Activated T-helper 2 cell treated with anti-CD3 and anti-CD28 coated beads, Interferon-gamma antibody, Interleukin-2, Interleukin-4, amounts not matched to agents 10 μg/mL and 5 μg/mL and 100 μg/mL, durations not matched to agents 14 hours and 24 hours and 36 hours (primary cell): ENCODE data around the gene PALS2. TPM values are rescaled to one million over a fixed set of nuclear protein-coding genes. Genes with fewer than 3 reads are reported as not detected.

ENCODE experiments used
- DNase-seq: peaks from one replicate; pipeline ENCODE4 v3.0.0; 2021; ENCODE audit warnings: low spot score
- H3K27ac Mint-ChIP-seq: one replicate; pipeline ENCODE4 v1.8.0; 2021; ENCODE audit warnings: mixed read lengths
- H3K27me3 Mint-ChIP-seq: one replicate; pipeline ENCODE4 v1.8.0; 2021; ENCODE audit warnings: low read depth, mixed read lengths
- H3K36me3 Mint-ChIP-seq: one replicate; pipeline ENCODE4 v1.8.0; 2021; ENCODE audit warnings: low read depth, mixed read lengths
- H3K4me1 Mint-ChIP-seq: one replicate; pipeline ENCODE4 v1.8.0; 2021; ENCODE audit warnings: low read depth, mixed read lengths
- H3K4me3 Mint-ChIP-seq: one replicate; pipeline ENCODE4 v1.8.0; 2021; ENCODE audit warnings: low read depth, mild to moderate bottlenecking, moderate library complexity, mixed read lengths
- H3K9me3 Mint-ChIP-seq: one replicate; pipeline ENCODE4 v1.8.0; 2021; ENCODE audit warnings: mixed read lengths
- intact Hi-C: fragments of 100-400 bp; cut with micrococcal nuclease; formaldehyde crosslinking; loops from one replicate; pipeline ENCODE4 v1.15.1; 2023
- total RNA-seq: library from RNA; stranded (reverse); gene quantifications from 2 replicates; pipeline ENCODE4 v1.2.3, GENCODE V29; 2022

The PALS2 gene
- total RNA-seq, 1 donor from 2014 or later = 30.6 TPM

DNA sequence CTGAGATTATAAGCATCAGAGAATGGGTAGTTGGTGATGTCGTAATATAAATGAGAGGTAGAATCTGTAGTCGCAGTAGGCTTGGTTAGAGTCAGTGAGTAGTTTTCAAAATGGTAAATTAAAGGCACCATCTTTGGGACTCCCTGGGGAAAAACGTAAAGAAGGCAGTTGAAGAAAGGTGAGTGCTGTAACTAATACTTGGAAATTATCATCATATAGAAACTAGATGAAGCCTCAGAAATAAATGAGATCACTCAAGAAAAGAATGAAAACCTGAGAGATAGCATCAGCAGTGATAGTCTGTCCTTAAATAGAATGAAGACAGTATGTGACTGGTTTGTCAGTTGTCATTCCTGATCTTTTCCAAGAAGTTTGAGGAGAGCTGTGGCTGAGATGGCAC lies 23.8 kb downstream of the PALS2 start:
- Mint-ChIP-seq H3K4me3 (no peak overlapping the region), H3K9me3 (peaks cover 3% of the 10 kb centered on the region), H3K4me1 (peaks cover 10% of the 10 kb centered on the region), H3K27me3 (no peaks in the 10 kb centered on the region), H3K36me3 (peaks cover 13% of the 10 kb centered on the region), H3K27ac (no peak overlapping the region)
- DNase-seq = no peak
- intact Hi-C loops = loop anchor here (1.0 to 10.0 kb wide), 3 partner anchors 10 to 308 kb away; no protein-coding TSS in a partner anchor

DNA sequence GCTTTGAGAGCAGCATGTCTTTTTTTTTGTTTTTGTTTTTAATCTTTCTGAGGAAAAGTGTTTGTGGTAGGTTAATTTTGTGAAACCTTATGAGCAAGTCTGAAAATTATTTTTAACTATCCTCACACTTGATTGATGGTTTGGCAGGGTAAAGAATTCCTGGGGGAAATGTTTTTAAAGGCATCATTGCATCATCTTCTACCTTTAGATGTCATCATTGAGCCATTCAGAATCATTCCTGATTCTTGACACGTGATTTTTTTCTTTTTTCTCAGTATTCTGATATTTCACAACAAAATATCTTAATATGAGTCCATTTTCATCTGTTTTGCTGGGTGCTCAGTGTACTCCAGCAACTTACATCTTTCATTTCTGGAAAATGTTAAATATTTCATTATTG lies 28.3 kb downstream of the PALS2 start:
- Mint-ChIP-seq H3K9me3 (peaks cover 17% of the 10 kb centered on the region), H3K36me3 (peaks cover 25% of the 10 kb centered on the region), H3K27ac (no peak overlapping the region), H3K27me3 (no peaks in the 10 kb centered on the region), H3K4me3 (no peak overlapping the region), H3K4me1 (peaks cover 4% of the 10 kb centered on the region)
- intact Hi-C loops = no loop called here
- no peak for DNase-seq

GRCh38 chr7:24602860-24603456 lies 29.7 kb downstream of the PALS2 start:
- intact Hi-C loops = no loop called here
- Mint-ChIP-seq H3K27me3 (no peaks in the 10 kb centered on the region), H3K27ac (no peak overlapping the region), H3K4me1 (peaks cover 6% of the 10 kb centered on the region), H3K36me3 (peaks cover 25% of the 10 kb centered on the region), H3K9me3 (peaks cover 17% of the 10 kb centered on the region), H3K4me3 (no peak overlapping the region)
- no peak for DNase-seq

- no peak for DNase-seq
- no peaks in the 10 kb centered on the region for H3K27me3 Mint-ChIP-seq
- peaks cover 19% of the 10 kb centered on the region for H3K4me1 Mint-ChIP-seq
- H3K9me3 Mint-ChIP-seq = peaks cover 17% of the 10 kb centered on the region
- no peak overlapping the region for H3K27ac Mint-ChIP-seq
- intact Hi-C loops = no loop called here
- peaks cover 25% of the 10 kb centered on the region for H3K36me3 Mint-ChIP-seq
- H3K4me3 Mint-ChIP-seq = no peak overlapping the region
These were observed 31.4 kb downstream of the PALS2 start for GRCh38 chr7:24604630-24605029.

GRCh38 chr7:24608504-24608903 lies 35.3 kb downstream of the PALS2 start:
- no peak for DNase-seq
- Mint-ChIP-seq H3K27me3 (no peaks in the 10 kb centered on the region), H3K4me3 (no peak overlapping the region), H3K27ac (no peak overlapping the region), H3K4me1 (peaks cover 21% of the 10 kb centered on the region), H3K9me3 (peaks cover 4% of the 10 kb centered on the region), H3K36me3 (peaks cover 2% of the 10 kb centered on the region)
- intact Hi-C loops = no loop called here

- intact Hi-C loops = loop anchor here (1.0 kb wide), 1 partner anchor 12 kb away; no protein-coding TSS in a partner anchor
- Mint-ChIP-seq H3K4me3 (no peak overlapping the region), H3K27me3 (no peaks in the 10 kb centered on the region), H3K9me3 (peaks cover 8% of the 10 kb centered on the region), H3K4me1 (peaks cover 21% of the 10 kb centered on the region), H3K27ac (no peak overlapping the region), H3K36me3 (peaks cover 2% of the 10 kb centered on the region)
- no peak for DNase-seq
These were observed 35.8 kb downstream of the PALS2 start for GRCh38 chr7:24609059-24609458.

DNA sequence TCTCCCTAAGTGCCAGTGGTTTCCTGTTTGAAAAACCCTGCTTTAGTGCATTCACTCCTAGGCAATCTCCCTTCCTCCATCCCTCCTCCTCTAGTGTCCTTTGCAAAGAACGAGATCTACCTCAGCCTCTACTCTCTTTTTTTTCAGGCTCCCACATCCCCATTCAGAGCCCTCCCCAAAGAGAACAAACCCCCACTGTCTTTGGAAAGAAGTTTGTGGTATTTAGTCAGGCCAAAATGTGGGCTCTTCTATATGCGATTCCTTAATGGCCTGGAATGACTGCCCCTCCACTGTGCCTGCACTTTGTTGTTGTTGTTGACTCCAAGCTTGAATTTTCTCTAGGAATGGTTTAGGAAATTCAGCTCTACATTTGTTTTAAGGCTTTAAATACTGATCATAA lies 36.3 kb downstream of the PALS2 start:
- intact Hi-C loops = loop anchor here (1.0 kb wide), 1 partner anchor 12 kb away; no protein-coding TSS in a partner anchor
- Mint-ChIP-seq H3K36me3 (peaks cover 4% of the 10 kb centered on the region), H3K27ac (no peak overlapping the region), H3K9me3 (peaks cover 8% of the 10 kb centered on the region), H3K4me3 (no peak overlapping the region), H3K4me1 (peaks cover 21% of the 10 kb centered on the region), H3K27me3 (no peaks in the 10 kb centered on the region)
- DNase-seq = no peak

DNA sequence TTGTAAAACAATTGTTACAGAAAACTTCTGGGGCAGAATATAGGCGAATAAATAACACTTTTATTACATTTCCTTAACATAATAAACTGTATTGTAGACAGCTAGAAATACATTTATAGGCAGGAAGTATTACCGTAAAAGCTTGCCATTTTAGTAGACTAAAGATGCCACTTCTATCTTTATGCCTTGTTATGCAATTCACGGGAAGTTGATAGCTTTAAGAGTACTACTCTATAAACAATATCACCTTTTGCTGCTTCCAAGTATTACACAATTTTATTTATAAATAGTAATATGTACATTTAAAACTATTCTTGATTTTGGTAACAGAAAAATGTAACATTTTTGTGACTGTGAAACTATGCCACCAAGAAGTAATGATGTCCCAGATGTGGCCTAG lies 37.9 kb downstream of the PALS2 start:
- H3K36me3 Mint-ChIP-seq = peaks cover 14% of the 10 kb centered on the region

GRCh38 chr7:24617957-24618616 lies 44.8 kb downstream of the PALS2 start:
- H3K9me3 Mint-ChIP-seq = peaks cover 41% of the 10 kb centered on the region
- peaks cover 21% of the 10 kb centered on the region for H3K36me3 Mint-ChIP-seq
- H3K27ac Mint-ChIP-seq = no peak overlapping the region
- no peak overlapping the region for H3K4me3 Mint-ChIP-seq
- no peaks in the 10 kb centered on the region for H3K27me3 Mint-ChIP-seq
- intact Hi-C loops = no loop called here
- peaks cover 6% of the 10 kb centered on the region for H3K4me1 Mint-ChIP-seq
- DNase-seq = no peak

More for the DNA sequence above, 37.9 kb downstream of the PALS2 start:
- Mint-ChIP-seq H3K4me3 (no peak overlapping the region), H3K4me1 (peaks cover 21% of the 10 kb centered on the region), H3K9me3 (peaks cover 20% of the 10 kb centered on the region), H3K27me3 (no peaks in the 10 kb centered on the region), H3K27ac (no peak overlapping the region)
- intact Hi-C loops = no loop called here
- DNase-seq = no peak

GRCh38 chr7:24619978-24620377 lies 46.7 kb downstream of the PALS2 start:
- peaks cover 32% of the 10 kb centered on the region for H3K9me3 Mint-ChIP-seq
- no peak for DNase-seq
- H3K4me1 Mint-ChIP-seq = peaks cover 6% of the 10 kb centered on the region
- no peak overlapping the region for H3K4me3 Mint-ChIP-seq
- no peak overlapping the region for H3K27ac Mint-ChIP-seq
- H3K27me3 Mint-ChIP-seq = no peaks in the 10 kb centered on the region
- peaks cover 14% of the 10 kb centered on the region for H3K36me3 Mint-ChIP-seq
- intact Hi-C loops = no loop called here

GRCh38 chr7:24622646-24623182 lies 49.5 kb downstream of the PALS2 start:
- Mint-ChIP-seq H3K27ac (no peak overlapping the region), H3K36me3 (peaks cover 29% of the 10 kb centered on the region), H3K27me3 (no peaks in the 10 kb centered on the region), H3K4me3 (no peak overlapping the region), H3K9me3 (peaks cover 33% of the 10 kb centered on the region), H3K4me1 (peaks cover 6% of the 10 kb centered on the region)
- intact Hi-C loops = no loop called here
- DNase-seq = no peak
